Germinal center (tissue), 1 donor: ENCODE results near the gene PXT1.
A peak's percentile ranks its signal among the peaks of the same experiment; 100 is the strongest.

ENCODE experiments used
- DNase-seq: peaks from one replicate; pipeline ENCODE4 v3.0.0; 2012; ENCODE audit warnings: mixed read lengths, low spot score

Gene PXT1

GRCh38 chr6:36387440-36388303 is 55.0 kb downstream of the PXT1 start, which contains the start of gene ETV7:
TSS of gene ETV7 (minus strand) at chr6:36387669. CDS start at chr6:36387541, 128 bp downstream.
- DNase-seq = peak; percentile 64

- no peak for DNase-seq
Observed at GRCh38 chr6:36386495-36387439, 55.9 kb downstream of the PXT1 start.

GRCh38 chr6:36384095-36384494 is 58.6 kb downstream of the PXT1 start:
- no peak for DNase-seq

GRCh38 chr6:36383606-36384005 is 59.0 kb downstream of the PXT1 start:
- no peak for DNase-seq

GRCh38 chr6:36382976-36383375 is 59.7 kb downstream of the PXT1 start:
- no peak for DNase-seq

GRCh38 chr6:36381502-36382389 is 60.9 kb downstream of the PXT1 start:
- peak; percentile 55 for DNase-seq

GRCh38 chr6:36380166-36380565 is 62.5 kb downstream of the PXT1 start:
- no peak for DNase-seq

GRCh38 chr6:36378936-36379335 is 63.7 kb downstream of the PXT1 start:
- DNase-seq = no peak

GRCh38 chr6:36378243-36378920 is 64.3 kb downstream of the PXT1 start:
- no peak for DNase-seq

GRCh38 chr6:36377594-36377993 is 65.1 kb downstream of the PXT1 start:
- no peak for DNase-seq

GRCh38 chr6:36376742-36377141 is 65.9 kb downstream of the PXT1 start:
- DNase-seq = no peak

- no peak for DNase-seq
Observed at GRCh38 chr6:36376183-36376582, 66.5 kb downstream of the PXT1 start.

GRCh38 chr6:36375644-36376155 is 67.0 kb downstream of the PXT1 start:
- no peak for DNase-seq

- no peak for DNase-seq
Observed at GRCh38 chr6:36374972-36375371, 67.7 kb downstream of the PXT1 start.

GRCh38 chr6:36374194-36374593 is 68.5 kb downstream of the PXT1 start:
- no peak for DNase-seq

- DNase-seq = no peak
Observed at GRCh38 chr6:36373368-36374019, 69.2 kb downstream of the PXT1 start.

- no peak for DNase-seq
Observed at GRCh38 chr6:36372088-36372487, 70.6 kb downstream of the PXT1 start.

GRCh38 chr6:36371211-36371610 is 71.4 kb downstream of the PXT1 start:
- no peak for DNase-seq

- DNase-seq = no peak
Observed at GRCh38 chr6:36370638-36371037, 72.0 kb downstream of the PXT1 start.
